GM21576 (cell line): ENCODE data around the gene MRPL49.

Source experiments
- ATAC-seq: cut with Tn5 transposase; IDR thresholded peaks from one replicate; pipeline ENCODE4 v1.9.1; 2021; ENCODE audit warnings: mild to moderate bottlenecking, moderate library complexity; ENCODE audit not compliant: unreplicated experiment

The MRPL49 gene

GRCh38 chr11:65102142-65103095, 19.7 kb upstream of the MRPL49 start:
- no peak for ATAC-seq

- no peak for ATAC-seq
Measured at GRCh38 chr11:65103476-65103875, 18.6 kb upstream of the MRPL49 start.

- no peak for ATAC-seq
Measured at GRCh38 chr11:65104628-65105027, 17.5 kb upstream of the MRPL49 start.

GRCh38 chr11:65107078-65107477, 15.0 kb upstream of the MRPL49 start:
- no peak for ATAC-seq

- ATAC-seq = no peak
Measured at GRCh38 chr11:65107751-65108468, 14.2 kb upstream of the MRPL49 start.

- ATAC-seq = no peak
Measured at GRCh38 chr11:65108469-65109123, 13.5 kb upstream of the MRPL49 start.

GRCh38 chr11:65109231-65110198, 12.6 kb upstream of the MRPL49 start:
- no peak for ATAC-seq

GRCh38 chr11:65110354-65110861, 11.7 kb upstream of the MRPL49 start:
- ATAC-seq = no peak

- ATAC-seq = no peak
Measured at GRCh38 chr11:65111159-65111743, 10.9 kb upstream of the MRPL49 start.

GRCh38 chr11:65111744-65112545, 10.2 kb upstream of the MRPL49 start, which contains the start of gene TM7SF2:
Gene TM7SF2 (plus strand): TSS chr11:65111872. CDS start chr11:65112016, 144 bp downstream.
- peak; percentile 61 for ATAC-seq

GRCh38 chr11:65112546-65113360, 9.4 kb upstream of the MRPL49 start:
- ATAC-seq = no peak

- no peak for ATAC-seq
Measured at GRCh38 chr11:65113361-65113756, 8.8 kb upstream of the MRPL49 start.

GRCh38 chr11:65113839-65114238, 8.3 kb upstream of the MRPL49 start:
- ATAC-seq = no peak

GRCh38 chr11:65114538-65115171, 7.5 kb upstream of the MRPL49 start:
- ATAC-seq = no peak

GRCh38 chr11:65115361-65116082, 6.6 kb upstream of the MRPL49 start:
- ATAC-seq = no peak

GRCh38 chr11:65116370-65117205, 5.5 kb upstream of the MRPL49 start:
- ATAC-seq = no peak
